NT2/D1 (cell line): Measurements from ENCODE around the gene FBXW8.

Experiments used
- DNase-seq: peaks from one replicate; pipeline ENCODE4 v3.0.0-alpha.2; 2011; ENCODE audit warnings: low read depth, low spot score
- H3K27me3 ChIP-seq: 2 replicates; pipeline ENCODE4 v1.6.0; 2011; ENCODE audit warnings: mild to moderate bottlenecking; ENCODE audit not compliant: insufficient read length, insufficient read depth
- H3K36me3 ChIP-seq: 2 replicates; pipeline ENCODE4 v1.6.1; 2011; ENCODE audit warnings: mild to moderate bottlenecking, low read length, mixed read lengths; ENCODE audit not compliant: insufficient read depth, insufficient read length
- H3K4me1 ChIP-seq: 2 replicates; pipeline ENCODE4 v1.5.1; 2011; ENCODE audit not compliant: insufficient read depth, insufficient read length
- H3K4me3 ChIP-seq: 2 replicates; pipeline ENCODE4 v1.5.1; 2011; ENCODE audit warnings: low read depth; ENCODE audit not compliant: insufficient read length
- H3K9ac ChIP-seq: 2 replicates; pipeline ENCODE4 v1.6.0; 2011; ENCODE audit warnings: low read depth; ENCODE audit not compliant: insufficient read length
- H3K9me3 ChIP-seq: 2 replicates; pipeline ENCODE4 v1.5.1; 2011; ENCODE audit warnings: mild to moderate bottlenecking, low read length; ENCODE audit not compliant: insufficient read depth
- SUZ12 ChIP-seq: IDR thresholded peaks from 2 replicates; pipeline ENCODE4 v1.6.1; 2011; ENCODE audit not compliant: insufficient read length, insufficient read depth; ENCODE audit errors: extremely low read depth
- YY1 ChIP-seq: IDR thresholded peaks from 2 replicates; pipeline ENCODE4 v1.6.1; 2011; ENCODE audit not compliant: insufficient read length, insufficient read depth
- ZNF274 ChIP-seq: IDR thresholded peaks from 2 replicates; pipeline ENCODE4 v1.6.1; 2011; ENCODE audit warnings: mild to moderate bottlenecking, low read depth, low read length

Gene FBXW8

DNA sequence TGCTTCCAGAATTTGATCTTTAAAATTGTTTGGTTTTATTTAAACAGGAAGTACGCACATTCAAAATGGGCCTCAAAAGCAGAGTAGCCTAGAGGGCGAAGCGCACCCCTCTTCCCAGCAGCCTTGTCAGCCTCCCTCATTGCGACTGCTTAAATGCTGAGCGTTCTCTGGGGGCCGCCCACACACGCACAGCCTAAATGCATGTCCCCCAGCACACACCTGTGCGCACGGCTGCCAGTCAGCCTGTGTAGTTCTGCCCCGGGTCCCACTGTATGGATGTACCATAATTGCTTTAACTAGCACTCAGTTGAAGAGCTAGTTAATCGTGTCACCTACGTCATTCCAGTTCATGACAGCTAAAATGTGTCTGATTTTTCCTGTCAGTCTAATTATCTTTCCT is 109.1 kb downstream of the FBXW8 start:
- Histone ChIP-seq H3K9ac (no peak overlapping the region), H3K36me3 (peaks cover 47% of the 10 kb centered on the region), H3K4me1 (no peaks in the 10 kb centered on the region), H3K27me3 (no peaks in the 10 kb centered on the region), H3K9me3 (peaks cover 9% of the 10 kb centered on the region; the same call in 1 of the 2 replicates), H3K4me3 (no peak overlapping the region)
- DNase-seq = no peak
- no peak for TF ChIP-seq ZNF274
- TF ChIP-seq SUZ12 = no peak
- TF ChIP-seq YY1 = no peak

DNA sequence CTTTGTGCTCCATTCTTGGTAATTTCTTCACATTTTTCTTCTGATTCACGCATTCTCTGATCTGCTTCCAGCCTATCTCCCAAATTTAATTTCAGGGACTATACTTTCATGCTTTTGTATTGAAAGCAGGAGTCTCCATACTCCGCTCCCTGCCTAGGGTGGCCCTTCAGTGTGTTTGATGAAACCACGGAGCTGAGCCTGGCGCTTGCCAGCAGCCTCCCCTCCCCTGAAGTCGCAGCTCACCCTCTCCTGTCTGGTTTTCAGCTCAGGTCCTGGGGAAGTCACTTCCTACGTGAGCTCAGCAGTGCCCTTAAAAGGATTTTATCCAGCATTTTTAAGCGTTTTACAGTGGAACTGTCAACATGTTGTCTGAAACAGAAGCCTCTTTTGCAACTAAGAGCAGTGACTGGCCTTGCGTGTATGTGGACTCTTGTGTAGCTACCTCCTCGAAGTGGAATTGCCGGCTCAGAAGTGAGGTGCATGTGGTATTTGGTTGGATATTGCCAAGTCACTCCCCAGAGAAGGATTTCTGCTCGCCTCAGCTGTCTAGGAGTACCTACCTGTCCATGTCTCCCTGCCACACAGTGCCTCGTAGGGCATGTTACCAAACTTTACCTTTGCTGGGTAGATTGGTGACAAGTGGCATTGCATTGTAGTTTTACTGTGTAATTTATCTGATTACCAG is 109.9 kb downstream of the FBXW8 start:
- no peak overlapping the region for H3K4me3 ChIP-seq
- peaks cover 4% of the 10 kb centered on the region for H3K4me1 ChIP-seq
- no peak for DNase-seq
- TF ChIP-seq YY1 (no peak), SUZ12 (no peak), ZNF274 (no peak)
- no peak overlapping the region for H3K9ac ChIP-seq
- no peaks in the 10 kb centered on the region for H3K27me3 ChIP-seq
- H3K9me3 ChIP-seq = peaks cover 5% of the 10 kb centered on the region; the same call in 1 of the 2 replicates
- H3K36me3 ChIP-seq = peaks cover 45% of the 10 kb centered on the region

GRCh38 chr12:117022465-117022864 is 111.7 kb downstream of the FBXW8 start:
- Histone ChIP-seq H3K9ac (no peak overlapping the region), H3K27me3 (no peaks in the 10 kb centered on the region), H3K9me3 (no peaks in the 10 kb centered on the region), H3K4me1 (peaks cover 8% of the 10 kb centered on the region), H3K4me3 (no peak overlapping the region), H3K36me3 (peaks cover 54% of the 10 kb centered on the region)
- DNase-seq = no peak
- no peak for TF ChIP-seq YY1
- no peak for TF ChIP-seq ZNF274
- no peak for TF ChIP-seq SUZ12

- no peak for DNase-seq
- no peak overlapping the region for H3K4me3 ChIP-seq
- H3K9me3 ChIP-seq = no peaks in the 10 kb centered on the region
- no peak for TF ChIP-seq ZNF274
- TF ChIP-seq SUZ12 = no peak
- no peak for TF ChIP-seq YY1
- no peak overlapping the region for H3K9ac ChIP-seq
- peaks cover 60% of the 10 kb centered on the region for H3K36me3 ChIP-seq
- peaks cover 8% of the 10 kb centered on the region for H3K4me1 ChIP-seq
- H3K27me3 ChIP-seq = no peaks in the 10 kb centered on the region
Measured at GRCh38 chr12:117023998-117024960, 113.5 kb downstream of the FBXW8 start.

DNA sequence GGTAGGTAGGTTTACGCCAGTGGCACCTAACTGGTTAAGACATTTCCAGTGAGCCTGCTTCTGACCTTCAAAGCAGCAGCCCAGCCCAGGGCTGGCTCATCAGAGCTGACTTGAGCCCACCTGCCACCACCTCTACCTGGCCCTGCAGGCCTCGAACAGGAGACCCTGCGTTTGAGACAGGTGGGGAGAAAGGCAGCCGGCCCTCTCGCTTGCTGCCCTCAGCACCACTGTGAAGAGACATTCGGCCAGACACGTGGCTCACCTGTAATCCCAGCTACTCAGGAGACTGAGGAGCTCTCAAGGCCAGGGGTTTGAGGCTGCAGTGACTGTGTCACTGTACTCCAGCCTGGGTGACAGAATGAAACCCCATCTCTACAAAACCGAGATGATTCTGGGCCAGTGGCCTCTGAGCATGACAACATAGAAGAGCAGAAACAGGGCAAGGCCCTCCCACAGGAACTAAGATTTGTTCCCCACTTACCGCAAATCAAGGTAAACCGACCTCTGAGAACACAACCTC is 114.3 kb downstream of the FBXW8 start:
- Histone ChIP-seq H3K36me3 (peaks cover 54% of the 10 kb centered on the region), H3K4me1 (peaks cover 8% of the 10 kb centered on the region), H3K9ac (no peak overlapping the region), H3K4me3 (no peak overlapping the region), H3K9me3 (no peaks in the 10 kb centered on the region), H3K27me3 (no peaks in the 10 kb centered on the region)
- no peak for DNase-seq
- TF ChIP-seq SUZ12 = no peak
- TF ChIP-seq YY1 = no peak
- TF ChIP-seq ZNF274 = no peak

DNA sequence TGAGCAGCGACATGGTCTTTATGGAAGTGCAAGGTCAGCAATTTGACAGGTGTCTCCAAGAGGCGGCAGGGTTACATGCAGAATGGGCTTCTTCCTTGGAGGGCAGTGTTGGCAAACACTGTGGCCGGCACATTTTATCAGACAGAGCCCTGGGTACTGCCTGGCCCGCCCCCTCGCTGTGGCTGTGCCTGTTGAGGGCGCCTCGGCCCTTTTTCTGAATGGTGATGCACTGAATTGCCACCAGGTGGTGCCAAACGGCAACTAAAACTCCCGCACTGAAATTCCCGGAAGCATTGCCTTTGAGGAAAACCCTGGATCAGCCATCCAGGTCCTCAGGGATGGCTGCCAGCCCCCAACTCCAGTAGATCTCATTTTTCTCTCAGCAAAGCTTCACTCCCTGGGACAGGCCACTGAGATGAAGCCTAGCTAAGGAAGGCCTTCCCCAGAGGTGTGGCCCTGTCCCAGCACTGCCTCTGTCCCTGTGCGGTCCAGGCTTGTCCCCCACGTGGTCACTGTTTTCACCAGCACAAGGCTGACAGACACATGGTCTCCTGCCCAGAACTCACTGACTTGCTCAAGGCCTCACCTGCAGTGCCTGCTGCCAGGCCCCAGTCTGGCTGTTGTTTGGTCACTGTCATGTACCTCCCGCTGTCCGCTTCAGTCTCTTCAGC is 114.9 kb downstream of the FBXW8 start:
- Histone ChIP-seq H3K9ac (peak overlapping the region; percentile 46), H3K4me1 (peaks cover 8% of the 10 kb centered on the region), H3K36me3 (peaks cover 57% of the 10 kb centered on the region), H3K27me3 (no peaks in the 10 kb centered on the region), H3K4me3 (no peak overlapping the region), H3K9me3 (no peaks in the 10 kb centered on the region)
- TF ChIP-seq ZNF274 (no peak), SUZ12 (no peak), YY1 (no peak)
- peak; percentile 71 for DNase-seq

- H3K27me3 ChIP-seq = no peaks in the 10 kb centered on the region
- DNase-seq = no peak
- no peak overlapping the region for H3K9ac ChIP-seq
- TF ChIP-seq ZNF274 = no peak
- TF ChIP-seq YY1 = no peak
- TF ChIP-seq SUZ12 = no peak
- no peaks in the 10 kb centered on the region for H3K9me3 ChIP-seq
- peaks cover 62% of the 10 kb centered on the region for H3K36me3 ChIP-seq
- H3K4me1 ChIP-seq = peaks cover 8% of the 10 kb centered on the region
- no peak overlapping the region for H3K4me3 ChIP-seq
Measured at GRCh38 chr12:117026343-117026742, 115.6 kb downstream of the FBXW8 start.
